Stimulated activated CD8-positive, alpha-beta memory T cell treated with anti-CD3 and anti-CD28 coated beads, Interleukin-7, amount 100 ng/mL, for 48 hours (primary cell): ENCODE data around the gene NEK4.
"Not testable (repeated sequence)": the region's sequence is repeated elsewhere in the genome, so short reads cannot be mapped to it uniquely, and the experiment has no call there.

Experiments
- DNase-seq, 2 donors: peaks; one replicate each; pipeline ENCODE4 v3.0.0-alpha.2; 2020; ENCODE audit warnings: low read depth in 1 of 2; ENCODE audit errors: extremely low read depth in 1 of 2

Gene NEK4

DNA sequence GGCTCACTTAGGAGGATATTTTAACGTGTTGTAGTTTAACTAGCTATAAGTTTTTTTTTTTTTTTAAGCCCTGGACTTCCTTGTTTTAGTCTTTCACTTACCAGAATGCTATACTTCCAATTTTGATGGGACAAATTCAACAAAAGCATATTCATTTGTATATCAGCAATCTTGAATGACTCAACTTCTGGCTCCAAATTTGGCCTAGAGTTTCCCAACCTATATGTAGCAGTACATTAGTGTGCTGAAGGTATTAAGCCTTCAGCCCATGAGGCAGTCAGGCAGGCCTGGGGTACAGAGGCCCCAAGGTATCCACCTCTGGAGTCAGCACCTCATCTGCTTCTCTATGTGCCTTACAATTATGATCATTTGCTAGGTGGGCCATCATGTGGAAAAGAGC, 90.9 kb downstream of the NEK4 start:
- no peak for DNase-seq

- no peak for DNase-seq
Observed at GRCh38 chr3:52679199-52679538, 91.6 kb downstream of the NEK4 start.

DNA sequence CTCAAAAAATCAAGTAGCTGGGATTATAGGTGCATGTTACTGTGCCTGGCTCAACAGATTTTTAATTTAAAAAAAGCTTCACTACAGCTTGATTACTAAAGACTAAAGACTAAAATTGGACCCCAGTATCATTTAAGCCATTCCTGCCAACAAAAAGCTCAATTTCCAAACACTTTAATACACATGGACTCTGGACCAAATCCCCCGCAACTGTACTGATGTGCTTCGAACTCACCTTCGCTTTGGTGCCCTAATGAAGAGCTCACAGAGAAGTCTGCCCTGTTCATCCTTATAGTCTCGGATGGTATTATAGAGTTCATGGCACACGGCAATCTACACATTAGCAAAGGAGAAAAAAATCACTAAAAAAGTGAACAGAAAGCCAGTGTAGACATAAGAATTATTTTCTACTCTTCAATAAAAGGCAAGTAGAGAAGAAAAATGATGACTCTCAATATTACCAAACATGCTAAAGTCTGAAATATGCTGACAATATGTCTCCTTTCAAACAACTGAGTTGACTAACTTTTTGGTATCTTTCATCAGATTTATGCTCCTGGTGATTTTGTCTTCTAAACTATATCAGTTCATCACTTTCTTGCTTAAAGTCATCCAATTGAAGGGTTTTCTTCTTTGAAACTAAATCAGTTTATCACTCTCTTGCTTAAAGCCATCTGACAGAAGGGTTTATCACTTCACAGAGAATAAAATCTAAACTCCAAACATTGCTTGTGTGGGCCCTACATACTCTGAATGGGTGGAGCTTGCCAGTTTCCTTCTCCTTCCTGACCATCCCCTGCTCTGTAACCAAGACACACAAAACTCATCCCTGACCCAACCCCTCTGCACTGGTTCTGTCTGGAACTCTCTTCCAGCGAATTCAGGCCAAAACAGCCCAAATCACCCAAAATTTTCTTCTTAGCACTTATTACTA, 92.2 kb downstream of the NEK4 start:
- no peak for DNase-seq

- DNase-seq = not testable (repeated sequence)
Observed at GRCh38 chr3:52676201-52676600, 94.5 kb downstream of the NEK4 start.

- DNase-seq = no peak
Observed at GRCh38 chr3:52671676-52672075, 99.1 kb downstream of the NEK4 start.

GRCh38 chr3:52670621-52671521, 99.9 kb downstream of the NEK4 start:
- peak in 1 of 2 donors; percentile 51 for DNase-seq

DNA sequence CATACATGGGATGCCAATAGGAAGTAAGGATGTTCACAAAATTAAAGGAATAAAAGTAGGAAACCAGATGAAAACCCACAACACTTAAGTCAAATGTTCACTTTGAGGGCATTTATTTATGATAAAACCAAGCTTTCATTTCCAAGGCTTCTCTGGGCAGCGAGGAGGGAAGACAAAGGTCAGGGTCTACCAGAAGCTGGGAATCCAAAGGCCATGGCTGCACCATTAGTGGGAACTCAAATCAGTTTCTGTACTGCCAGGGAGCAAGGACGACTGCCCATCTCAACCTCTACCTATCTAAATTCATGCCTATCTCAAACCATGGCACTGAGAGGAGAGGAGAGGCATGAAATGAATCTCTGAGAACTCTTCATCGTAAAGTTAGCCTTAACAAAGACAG, 107.6 kb downstream of the NEK4 start:
- no peak for DNase-seq

DNA sequence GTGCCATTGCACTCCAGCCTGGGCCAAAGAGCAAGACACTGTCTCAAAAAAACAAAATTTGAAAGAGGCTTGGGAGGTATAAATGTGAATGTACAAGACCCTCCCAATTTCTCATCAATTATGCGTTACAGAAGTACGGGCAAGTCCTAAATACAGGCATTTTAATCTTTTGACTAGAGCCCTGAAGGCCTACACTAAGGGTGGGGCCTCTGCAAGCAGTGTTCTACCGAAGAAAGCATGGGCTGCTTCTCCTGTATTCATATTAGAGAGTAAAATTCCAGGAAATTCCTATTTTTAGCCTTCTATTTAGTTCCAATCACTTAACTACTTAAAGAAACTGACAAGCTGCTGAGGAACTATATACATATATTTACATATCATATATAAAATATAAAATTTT, 110.7 kb downstream of the NEK4 start:
- no peak for DNase-seq
